ENCODE data around the gene RBP2.

GRCh38 chr3:139473155-139473771 is 3.1 kb downstream of the RBP2 start:
- TF ChIP-seq POLR2A (IDR thresholded peaks at IDR 0.05; ENCODE audit: low read depth, low read length) (no peak), RBBP5 (conservative IDR thresholded peaks at IDR 0.05) (no peak), SP1 (IDR thresholded peaks at IDR 0.05; ENCODE audit: low read depth, low read length) (no peak), CTCF (IDR thresholded peaks at IDR 0.05 in 2 of 3, conservative IDR thresholded peaks at IDR 0.05 in 1 of 3; ENCODE audit: control insufficient read depth in 2 of 3, extremely low read depth in 1 of 3, insufficient read depth in 1 of 3, low read depth in 3 of 3, low read length in 3 of 3) (no peak), ATF2 (IDR thresholded peaks at IDR 0.05; ENCODE audit: low read length) (no peak), SMC3 (IDR thresholded peaks at IDR 0.05; ENCODE audit: borderline replicate concordance, low read length) (no peak), RFX5 (IDR thresholded peaks at IDR 0.05; ENCODE audit: low read depth, low read length) (no peak), E4F1 (IDR thresholded peaks at IDR 0.05; ENCODE audit: borderline replicate concordance, partially characterized antibody) (no peak)

Measured in GM12878 (cell line).